GM23338 (cell line): ENCODE measurements around the gene DNAJC16. TPM values are rescaled to one million over a fixed set of nuclear protein-coding genes. Genes with fewer than 3 reads are reported as not detected.

ENCODE experiments used
- ATAC-seq: fragments of 200-7000 bp; cut with Tn5 transposase; 3 replicates; pipeline ENCODE4 v1.9.1; 2020
- DNase-seq: peaks from one replicate; pipeline ENCODE4 v3.0.0-alpha.2; 2015; ENCODE audit warnings: low spot score
- H2AFZ ChIP-seq: fragments of 200-600 bp; sonication (generic); 2 replicates; pipeline ENCODE4 v1.8.0; 2016; ENCODE audit warnings: antibody characterized with exemption, mild to moderate bottlenecking, moderate library complexity
- H3F3A ChIP-seq: fragments of 200-600 bp; sonication (generic); replicated peaks from 2 replicates; pipeline ENCODE4 v1.8.0; 2017; ENCODE audit warnings: antibody characterized with exemption, mixed run types, low read depth
- H3K27ac ChIP-seq: fragments of 200-600 bp; sonication (generic); 2 replicates; pipeline ENCODE4 v1.6.1; 2016; ENCODE audit warnings: low read depth
- H3K27me3 ChIP-seq: fragments of 200-600 bp; sonication (generic); 2 replicates; pipeline ENCODE4 v1.8.0; 2016; ENCODE audit warnings: mild to moderate bottlenecking, mixed run types, moderate library complexity; ENCODE audit not compliant: insufficient read depth
- H3K36me3 ChIP-seq: fragments of 200-600 bp; sonication (generic); 2 replicates; pipeline ENCODE4 v1.8.0; 2016; ENCODE audit warnings: mild to moderate bottlenecking; ENCODE audit not compliant: insufficient read depth
- H3K4me1 ChIP-seq: fragments of 200-600 bp; sonication (generic); 2 replicates; pipeline ENCODE4 v1.8.0; 2016; ENCODE audit warnings: mild to moderate bottlenecking, moderate library complexity; ENCODE audit not compliant: insufficient read depth
- H3K4me2 ChIP-seq: fragments of 200-600 bp; sonication (generic); 2 replicates; pipeline ENCODE4 v1.7.1; 2017; ENCODE audit warnings: mixed run types
- H3K4me3 ChIP-seq: fragments of 200-600 bp; sonication (generic); 2 replicates; pipeline ENCODE4 v1.6.1; 2016; ENCODE audit warnings: mixed run types
- H3K79me2 ChIP-seq: fragments of 200-600 bp; sonication (generic); replicated peaks from 2 replicates; pipeline ENCODE4 v1.8.0; 2017; ENCODE audit warnings: mild to moderate bottlenecking; ENCODE audit not compliant: insufficient read depth
- H3K9me2 ChIP-seq: fragments of 200-600 bp; sonication (generic); 2 replicates; pipeline ENCODE4 v1.8.0; 2017; ENCODE audit not compliant: insufficient read depth
- H4K20me1 ChIP-seq: fragments of 200-600 bp; sonication (generic); replicated peaks from 2 replicates; pipeline ENCODE4 v1.8.0; 2017; ENCODE audit warnings: mild to moderate bottlenecking; ENCODE audit not compliant: insufficient read depth
- H3K27ac Mint-ChIP-seq: 2 replicates; pipeline ENCODE4 v1.8.0; 2020; ENCODE audit warnings: inconsistent platforms, mild to moderate bottlenecking, moderate library complexity, mixed read lengths
- H3K27me3 Mint-ChIP-seq: 3 replicates; pipeline ENCODE4 v1.8.0; 2022; ENCODE audit warnings: low read depth, mild to moderate bottlenecking, moderate library complexity, mixed read lengths, inconsistent platforms; ENCODE audit not compliant: insufficient read depth, poor library complexity
- H3K36me3 Mint-ChIP-seq: 3 replicates; pipeline ENCODE4 v1.8.0; 2021; ENCODE audit warnings: low read depth, mild to moderate bottlenecking, inconsistent platforms, moderate library complexity, mixed read lengths
- H3K4me1 Mint-ChIP-seq: 3 replicates; pipeline ENCODE4 v1.8.0; 2020; ENCODE audit warnings: mild to moderate bottlenecking, inconsistent platforms, mixed read lengths
- H3K4me3 Mint-ChIP-seq: 3 replicates; pipeline ENCODE4 v1.8.0; 2021; ENCODE audit warnings: moderate library complexity, mild to moderate bottlenecking, inconsistent platforms, mixed read lengths
- H3K9me3 Mint-ChIP-seq: 3 replicates; pipeline ENCODE4 v1.8.0; 2020; ENCODE audit warnings: moderate library complexity, mild to moderate bottlenecking, inconsistent platforms, mixed read lengths
- CREB1 ChIP-seq: fragments of 250-450 bp; sonication (Bioruptor Pico); IDR thresholded peaks from 2 replicates; pipeline ENCODE4 v1.5.0; 2020; ENCODE audit warnings: low read depth, mild to moderate bottlenecking, moderate library complexity
- CTCF ChIP-seq, 2 experiments: fragments of 200-600 bp in 1 of 2; sonication (generic) in 1 of 2; conservative IDR thresholded peaks; 2 replicates each; pipeline versions ENCODE4 v1.5.1 to v1.6.1; 2016 to 2017; ENCODE audit warnings: antibody characterized with exemption in 2 of 2, low read depth in 2 of 2, mild to moderate bottlenecking in 2 of 2, moderate library complexity in 1 of 2
- EZH2 ChIP-seq: fragments of 200-600 bp; sonication (generic); IDR thresholded peaks from one replicate; pipeline ENCODE4 v1.8.0; 2017; ENCODE audit warnings: antibody characterized with exemption, mild to moderate bottlenecking, low read depth; ENCODE audit not compliant: unreplicated experiment
- EZH2phosphoT487 ChIP-seq: fragments of 200-600 bp; sonication (generic); IDR thresholded peaks from one replicate; pipeline ENCODE4 v1.8.1; 2018; ENCODE audit warnings: antibody characterized with exemption; ENCODE audit not compliant: unreplicated experiment
- JUNB ChIP-seq: IDR thresholded peaks from one replicate; pipeline ENCODE4 v1.6.1; 2016; ENCODE audit warnings: antibody characterized with exemption; ENCODE audit not compliant: unreplicated experiment
- NANOG ChIP-seq: IDR thresholded peaks from 2 replicates; pipeline ENCODE4 v1.6.1; 2016; ENCODE audit warnings: antibody characterized with exemption, borderline replicate concordance
- POLR2AphosphoS5 ChIP-seq: IDR thresholded peaks from 2 replicates; pipeline ENCODE4 v1.6.1; 2016; ENCODE audit warnings: antibody characterized with exemption, low read depth
- REST ChIP-seq: IDR thresholded peaks from one replicate; pipeline ENCODE4 v1.6.1; 2018; ENCODE audit warnings: antibody characterized with exemption; ENCODE audit not compliant: unreplicated experiment
- STAT1 ChIP-seq: IDR thresholded peaks from one replicate; pipeline ENCODE4 v1.6.1; 2016; ENCODE audit warnings: antibody characterized with exemption; ENCODE audit not compliant: unreplicated experiment
- ZNF331 ChIP-seq: fragments of 250-450 bp; sonication (Bioruptor Pico); IDR thresholded peaks from 2 replicates; pipeline ENCODE4 v1.5.0; 2020; ENCODE audit warnings: low read depth, mild to moderate bottlenecking, moderate library complexity
- polyA plus RNA-seq: library from polyadenylated mRNA; unstranded; fragments of >200 nt; fragmentation: Nextera tagmentation; extraction: Ambion mirVana; gene quantifications from 2 replicates; pipeline ENCODE4 v1.2.1, GENCODE V29; 2016
- total RNA-seq: library from RNA; depleted of rRNA; stranded (reverse); fragments of >200 nt; shearing (Covaris generic); gene quantifications from 2 replicates; pipeline ENCODE4 v1.2.3, GENCODE V29; 2014
- TF ChIP-seq, protein P1 (sequence below): IDR thresholded peaks from 2 replicates; pipeline ENCODE4 v1.6.1; 2016; ENCODE audit warnings: antibody characterized with exemption

The DNAJC16 gene
- total and polyA plus RNA-seq, 2 experiments from 2014 or later = 6.3 to 18.0 TPM

DNA sequence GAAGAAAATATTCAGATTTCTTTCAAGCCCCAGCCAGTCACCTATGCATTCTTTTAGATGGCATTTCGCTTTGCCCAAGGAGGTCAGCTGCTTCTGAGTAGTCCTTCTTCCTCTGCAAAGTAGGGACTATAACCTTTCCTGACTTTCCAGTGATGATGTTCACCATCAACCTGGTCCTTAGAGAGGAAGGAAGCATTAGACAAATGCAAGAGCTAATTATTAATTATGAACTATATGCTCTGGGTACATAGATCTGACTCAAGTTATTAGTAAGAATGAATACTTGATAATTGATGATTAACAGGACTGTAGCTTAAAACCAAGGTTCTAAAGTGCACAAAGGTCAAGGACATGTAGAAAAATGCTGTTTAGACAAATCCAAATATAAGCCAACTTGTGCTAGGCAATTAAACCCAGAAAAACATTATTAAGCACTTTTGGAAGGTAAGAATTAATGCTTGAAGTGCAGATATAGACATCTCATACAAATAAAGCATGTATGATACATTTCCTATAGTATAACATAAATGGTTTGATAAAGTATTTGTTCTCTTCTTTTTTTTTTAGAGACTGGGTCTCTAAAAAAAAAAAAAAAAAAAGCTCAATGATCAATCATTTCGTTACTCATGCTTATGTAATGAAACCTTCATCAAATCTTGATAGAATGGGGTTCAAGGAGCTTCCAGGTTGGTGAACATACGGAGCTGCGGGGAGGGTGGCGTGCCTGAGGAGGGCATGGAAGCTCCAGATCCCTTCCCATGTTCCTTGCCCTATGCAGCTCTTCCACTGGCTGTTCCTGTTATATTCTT is 69.4 kb downstream of the DNAJC16 start (continued):
- TF ChIP-seq CTCF (conservative IDR thresholded peaks at IDR 0.05; ENCODE audit: low read depth in 2 of 2) (no peak), STAT1 (no peak), POLR2AphosphoS5 (no peak), JUNB (no peak), NANOG (no peak), ZNF331 (CRISPR knock-in tag) (no peak)

- no peak overlapping the region for H3K27ac Mint-ChIP-seq
- no peaks in the 10 kb centered on the region for H3K9me2 ChIP-seq
- peaks cover 13% of the 10 kb centered on the region; the same call in 2 of the 3 replicates for H3K4me1 Mint-ChIP-seq
- peaks cover 4% of the 10 kb centered on the region; the same call in 1 of the 2 replicates for H3F3A ChIP-seq
- no peak for DNase-seq
- no peaks in the 10 kb centered on the region for H3K36me3 ChIP-seq
- H3K4me3 Mint-ChIP-seq = no peak overlapping the region
- H3K4me2 ChIP-seq = no peak overlapping the region
- no peak overlapping the region for H3K4me3 ChIP-seq
- no peaks in the 10 kb centered on the region for H4K20me1 ChIP-seq
- no peaks in the 10 kb centered on the region for H3K9me3 Mint-ChIP-seq
- no peak for ATAC-seq
- H3K36me3 Mint-ChIP-seq = no peaks in the 10 kb centered on the region
- no peaks in the 10 kb centered on the region for H3K4me1 ChIP-seq
- H3K27me3 Mint-ChIP-seq = peaks cover 4% of the 10 kb centered on the region
- no peak overlapping the region for H3K27ac ChIP-seq
- no peaks in the 10 kb centered on the region for H3K79me2 ChIP-seq
- H2AFZ ChIP-seq = no peak overlapping the region
- H3K27me3 ChIP-seq = no peaks in the 10 kb centered on the region
- no peak for TF ChIP-seq REST
- no peak for TF ChIP-seq CTCF (conservative IDR thresholded peaks at IDR 0.05; ENCODE audit: low read depth in 2 of 2)
- no peak for TF ChIP-seq NANOG
- TF ChIP-seq EZH2phosphoT487 = no peak
- no peak for TF ChIP-seq EZH2
- no peak for TF ChIP-seq POLR2AphosphoS5
- no peak for TF ChIP-seq CREB1
- TF ChIP-seq, protein P1, sequence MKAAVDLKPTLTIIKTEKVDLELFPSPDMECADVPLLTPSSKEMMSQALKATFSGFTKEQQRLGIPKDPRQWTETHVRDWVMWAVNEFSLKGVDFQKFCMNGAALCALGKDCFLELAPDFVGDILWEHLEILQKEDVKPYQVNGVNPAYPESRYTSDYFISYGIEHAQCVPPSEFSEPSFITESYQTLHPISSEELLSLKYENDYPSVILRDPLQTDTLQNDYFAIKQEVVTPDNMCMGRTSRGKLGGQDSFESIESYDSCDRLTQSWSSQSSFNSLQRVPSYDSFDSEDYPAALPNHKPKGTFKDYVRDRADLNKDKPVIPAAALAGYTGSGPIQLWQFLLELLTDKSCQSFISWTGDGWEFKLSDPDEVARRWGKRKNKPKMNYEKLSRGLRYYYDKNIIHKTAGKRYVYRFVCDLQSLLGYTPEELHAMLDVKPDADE = no peak
- no peak for TF ChIP-seq STAT1
- no peak for TF ChIP-seq ZNF331 (CRISPR knock-in tag)
These were observed 71.8 kb downstream of the DNAJC16 start for GRCh38 chr1:15598436-15598835.
